IMR-90 (cell line): ENCODE results near the gene RP2. TPM values are rescaled to one million over a fixed set of nuclear protein-coding genes. Genes with fewer than 3 reads are reported as not detected.

Experiments
- ATAC-seq: fragments of 200-7000 bp; cut with Tn5 transposase; 2 replicates; pipeline ENCODE4 v1.9.1; 2020; ENCODE audit warnings: low read depth, mild to moderate bottlenecking, moderate library complexity
- BruUV-seq: library from RNA; stranded (reverse); fragments of 400-500 nt; replicated peaks from 2 replicates; lab custom pipeline; 2021; lab: Mats Ljungman, UMichigan
- CTCF ChIA-PET: fragments of 300-600 bp; formaldehyde crosslinking; extraction: SDS; loops from one replicate; lab custom pipeline; 2021; ENCODE audit warnings: antibody characterized with exemption; lab: Yijun Ruan, JAX
- POLR2A ChIA-PET: fragments of 300-600 bp; sonication (Branson Sonifier 250); formaldehyde crosslinking; loops from one replicate; lab custom pipeline; 2022; ENCODE audit warnings: antibody characterized with exemption; ENCODE audit not compliant: unreplicated experiment; lab: Charles Lee
- DNase-seq: peaks from one replicate; pipeline ENCODE4 v3.0.0; 2013
- H2AFZ ChIP-seq: replicated peaks from 2 replicates; pipeline ENCODE3; 2013; ENCODE audit warnings: low read length, mild to moderate bottlenecking; ENCODE audit not compliant: poor library complexity
- H2AK5ac ChIP-seq: 2 replicates; pipeline ENCODE4 v1.6.1; 2013; ENCODE audit warnings: low read depth, low read length, inconsistent platforms
- H2AK9ac ChIP-seq: replicated peaks from 2 replicates; pipeline ENCODE3; 2013; ENCODE audit warnings: mild to moderate bottlenecking, low read depth, low read length, moderate library complexity; ENCODE audit not compliant: poor library complexity
- H2BK120ac ChIP-seq: 2 replicates; pipeline ENCODE4 v1.6.1; 2013; ENCODE audit warnings: low read depth, low read length, inconsistent platforms
- H2BK15ac ChIP-seq: 3 replicates; pipeline ENCODE4 v1.6.1; 2013; ENCODE audit warnings: low read depth, low read length, inconsistent platforms
- H2BK20ac ChIP-seq: 2 replicates; pipeline ENCODE4 v1.6.1; 2013; ENCODE audit warnings: low read depth, mild to moderate bottlenecking, inconsistent platforms, low read length, moderate library complexity
- H2BK5ac ChIP-seq: 2 replicates; pipeline ENCODE4 v1.6.1; 2013; ENCODE audit warnings: mild to moderate bottlenecking, low read depth, low read length, inconsistent platforms; ENCODE audit not compliant: poor library complexity, severe bottlenecking
- H3K14ac ChIP-seq: replicated peaks from 2 replicates; pipeline ENCODE4 v1.6.1; 2013; ENCODE audit warnings: low read depth, low read length, inconsistent platforms
- H3K18ac ChIP-seq: 2 replicates; pipeline ENCODE4 v1.6.1; 2013; ENCODE audit warnings: low read depth, low read length, control low read depth
- H3K23ac ChIP-seq: 2 replicates; pipeline ENCODE4 v1.6.1; 2013; ENCODE audit warnings: low read depth, low read length, inconsistent platforms
- H3K27ac ChIP-seq: 2 replicates; pipeline ENCODE4 v1.5.1; 2013; ENCODE audit warnings: mild to moderate bottlenecking, control low read depth, low read length; ENCODE audit not compliant: insufficient read depth
- H3K27me3 ChIP-seq: 2 replicates; pipeline ENCODE4 v1.6.1; 2013; ENCODE audit warnings: low read length; ENCODE audit not compliant: control insufficient read depth, insufficient read depth
- H3K36me3 ChIP-seq: 2 replicates; pipeline ENCODE4 v1.6.1; 2013; ENCODE audit warnings: low read length, mixed read lengths; ENCODE audit not compliant: control insufficient read depth, insufficient read depth
- H3K4ac ChIP-seq: 2 replicates; pipeline ENCODE4 v1.6.1; 2013; ENCODE audit warnings: low read depth, low read length, inconsistent platforms
- H3K4me1 ChIP-seq: 2 replicates; pipeline ENCODE4 v1.6.1; 2013; ENCODE audit warnings: low read length, mixed read lengths; ENCODE audit not compliant: control insufficient read depth, insufficient read depth
- H3K4me2 ChIP-seq: 2 replicates; pipeline ENCODE4 v1.6.1; 2013; ENCODE audit warnings: low read depth, mild to moderate bottlenecking, control low read depth, low read length, moderate library complexity
- H3K4me3 ChIP-seq: 2 replicates; pipeline ENCODE4 v1.5.1; 2013; ENCODE audit warnings: low read depth, mild to moderate bottlenecking, control low read depth, low read length, moderate library complexity; ENCODE audit not compliant: insufficient read depth
- H3K56ac ChIP-seq: 2 replicates; pipeline ENCODE4 v1.6.1; 2013; ENCODE audit warnings: low read length, inconsistent platforms; ENCODE audit not compliant: insufficient read depth; ENCODE audit errors: extremely low read depth
- H3K79me1 ChIP-seq, 2 experiments: 2 replicates each; pipeline ENCODE4 v1.6.1; 2013; ENCODE audit warnings: low read length in 2 of 2, inconsistent platforms in 1 of 2, low read depth in 1 of 2
- H3K9ac ChIP-seq: 2 replicates; pipeline ENCODE4 v1.6.1; 2013; ENCODE audit warnings: low read depth, low read length, control low read depth
- H3K9me1 ChIP-seq: 2 replicates; pipeline ENCODE4 v1.6.1; 2013; ENCODE audit warnings: low read length, inconsistent platforms; ENCODE audit not compliant: insufficient read depth
- H3K9me3 ChIP-seq: 2 replicates; pipeline ENCODE4 v1.6.1; 2013; ENCODE audit warnings: low read length; ENCODE audit not compliant: control insufficient read depth, insufficient read depth
- H4K20me1 ChIP-seq: 2 replicates; pipeline ENCODE4 v1.6.1; 2013; ENCODE audit warnings: low read length, inconsistent platforms; ENCODE audit not compliant: insufficient read depth
- H4K5ac ChIP-seq: 2 replicates; pipeline ENCODE4 v1.6.1; 2013; ENCODE audit warnings: mild to moderate bottlenecking, low read depth, low read length, control low read depth
- H4K8ac ChIP-seq, 2 experiments: 2 replicates each; pipeline ENCODE4 v1.6.1; 2013; ENCODE audit warnings: low read depth in 2 of 2, low read length in 2 of 2, control low read depth in 1 of 2, inconsistent platforms in 1 of 2
- H4K91ac ChIP-seq: 2 replicates; pipeline ENCODE4 v1.6.1; 2013; ENCODE audit warnings: low read depth, low read length, inconsistent platforms; ENCODE audit not compliant: insufficient read depth
- BHLHE40 ChIP-seq: fragments of 150-350 bp; IDR thresholded peaks from 2 replicates; pipeline ENCODE4 v1.6.1; 2016; ENCODE audit warnings: mild to moderate bottlenecking, low read depth, low read length
- CHD1 ChIP-seq: IDR thresholded peaks from 2 replicates; pipeline ENCODE4 v1.6.1; 2012; ENCODE audit warnings: low read depth, low read length, improper control_type of control experiment
- FOS ChIP-seq: fragments of 150-350 bp; IDR thresholded peaks from 2 replicates; pipeline ENCODE4 v1.6.1; 2016; ENCODE audit warnings: low read depth, low read length
- MXI1 ChIP-seq: IDR thresholded peaks from 2 replicates; pipeline ENCODE4 v1.6.1; 2012; ENCODE audit warnings: low read depth, mild to moderate bottlenecking, low read length, moderate library complexity, borderline replicate concordance
- NFE2L2 ChIP-seq: fragments of 150-350 bp; IDR thresholded peaks from 2 replicates; pipeline ENCODE4 v1.6.1; 2016; ENCODE audit warnings: low read depth, mild to moderate bottlenecking, low read length
- RAD21 ChIP-seq: IDR thresholded peaks from 2 replicates; pipeline ENCODE4 v1.6.1; 2012; ENCODE audit warnings: low read length, improper control_type of control experiment
- RFX5 ChIP-seq: IDR thresholded peaks from 2 replicates; pipeline ENCODE4 v1.8.0; 2012; ENCODE audit warnings: low read depth, mild to moderate bottlenecking, low read length, moderate library complexity
- WGBS, 2 experiments: methylation state at CpG; one replicate each; pipeline versions ENCODE4 v1.1.5 to v1.1.7; 2013; ENCODE audit warnings: missing lambda C conversion rate in 2 of 2; ENCODE audit not compliant: insufficient read length in 1 of 2; ENCODE audit errors: extremely low coverage in 2 of 2; 5-methylcytosine and 5-hydroxymethylcytosine counted together
- dilution Hi-C: fragments of 300-500 bp; cut with HindIII; formaldehyde crosslinking; loops from one replicate; pipeline ENCODE4 v1.14.3; 2018; ENCODE audit warnings: low sequenced_read_pairs; ENCODE audit not compliant: unreplicated experiment
- in situ Hi-C: fragments of 300-500 bp; cut with MboI; formaldehyde crosslinking; loops from 3 replicates; pipeline ENCODE4 v1.14.3; 2019; ENCODE audit warnings: low sequenced_read_pairs, inconsistent platforms, mixed read lengths
- intact Hi-C: fragments of 100-400 bp; cut with micrococcal nuclease; formaldehyde crosslinking; loops from 2 replicates; pipeline ENCODE4 v1.10.0; 2022
- polyA plus RNA-seq, 3 experiments: library from polyadenylated mRNA; depleted of rRNA; stranded (reverse); fragments of >200 nt; gene quantifications; 2 replicates each; pipeline ENCODE4 v1.2.3, GENCODE V29; 2012; ENCODE audit warnings: low replicate concordance in 1 of 3
- total RNA-seq: library from RNA; depleted of rRNA; stranded (reverse); fragments of >200 nt; gene quantifications from 2 replicates; pipeline ENCODE4 v1.2.3, GENCODE V29; 2012
- TF ChIP-seq, protein P1 (sequence below): fragments of 150-350 bp; IDR thresholded peaks from 2 replicates; pipeline ENCODE4 v1.6.1; 2016; ENCODE audit warnings: low read depth, mild to moderate bottlenecking, low read length, moderate library complexity, borderline replicate concordance

RP2 gene
- total and polyA plus RNA-seq, 2 of the 4 experiments (the other 2 are of a cell fraction), result 6.8 to 17.0 TPM

DNA sequence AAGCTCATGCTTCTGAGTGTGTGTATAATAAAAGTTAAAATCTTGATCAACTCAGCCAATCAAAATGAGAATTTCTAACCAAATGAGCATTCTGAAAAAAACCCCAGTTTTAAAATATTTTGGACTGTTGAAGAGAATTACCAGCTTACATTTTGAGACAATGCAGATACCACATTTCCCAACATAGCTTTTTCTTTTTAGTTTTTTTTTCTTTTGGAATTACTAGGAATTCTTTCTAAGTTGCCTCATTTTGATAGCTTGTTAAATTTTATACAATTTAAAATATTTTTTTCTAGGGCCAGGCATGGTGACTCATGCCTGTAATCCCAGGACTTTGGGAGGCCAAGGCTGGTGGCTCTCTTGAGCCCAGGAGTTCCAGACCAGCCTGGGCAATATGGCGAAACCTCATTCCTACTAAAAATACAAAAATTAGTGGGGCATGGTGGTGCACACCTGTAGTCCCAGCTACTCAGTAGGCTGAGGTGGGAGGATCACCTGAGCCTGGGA lies 2.2 kb downstream of the RP2 start:
- no peaks in the 10 kb centered on the region for H3K9me1 ChIP-seq
- no peak overlapping the region; the same call in 1 of the 2 replicates for H3K56ac ChIP-seq
- no TSS peak for BruUV-seq
- no peak overlapping the region for H2AK9ac ChIP-seq
- peak overlapping the region; percentile 17; the same call in 1 of the 2 replicates for H3K4me3 ChIP-seq
- H2BK15ac ChIP-seq, result no peak overlapping the region
- intact Hi-C loops (loop anchor here (5.0 kb wide), 1 partner anchor 138 kb away; no protein-coding TSS in a partner anchor), dilution Hi-C loops (no loop called here), in situ Hi-C loops (no loop called here)
- H4K5ac ChIP-seq, result no peak overlapping the region
- no peaks in the 10 kb centered on the region for H3K27me3 ChIP-seq
- TF ChIP-seq, protein P1, sequence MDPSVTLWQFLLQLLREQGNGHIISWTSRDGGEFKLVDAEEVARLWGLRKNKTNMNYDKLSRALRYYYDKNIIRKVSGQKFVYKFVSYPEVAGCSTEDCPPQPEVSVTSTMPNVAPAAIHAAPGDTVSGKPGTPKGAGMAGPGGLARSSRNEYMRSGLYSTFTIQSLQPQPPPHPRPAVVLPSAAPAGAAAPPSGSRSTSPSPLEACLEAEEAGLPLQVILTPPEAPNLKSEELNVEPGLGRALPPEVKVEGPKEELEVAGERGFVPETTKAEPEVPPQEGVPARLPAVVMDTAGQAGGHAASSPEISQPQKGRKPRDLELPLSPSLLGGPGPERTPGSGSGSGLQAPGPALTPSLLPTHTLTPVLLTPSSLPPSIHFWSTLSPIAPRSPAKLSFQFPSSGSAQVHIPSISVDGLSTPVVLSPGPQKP, result no peak
- no peak for TF ChIP-seq CHD1
- no peak for TF ChIP-seq RFX5
- TF ChIP-seq BHLHE40, result no peak
- no peak; the same call in 1 of the 2 replicates for TF ChIP-seq FOS
- no peak for TF ChIP-seq RAD21
- TF ChIP-seq NFE2L2, result no peak
- no peak for TF ChIP-seq MXI1
- peaks cover 0 to 4% of the 10 kb centered on the region in 2 experiments; a peak in 1 of 4 replicates for H3K79me1 ChIP-seq
- H2BK120ac ChIP-seq, result no peak overlapping the region
- no CpG with 5 or more reads among the region's 1 CpG for WGBS, 2 experiments
- peak overlapping the region; percentile 73; the same call in 1 of the 2 replicates for H3K27ac ChIP-seq
- H3K4ac ChIP-seq, result no peak overlapping the region
- peak overlapping the region; percentile 73 for H3K4me2 ChIP-seq
- H3K14ac ChIP-seq, result no peak overlapping the region
- no peak overlapping the region for H3K23ac ChIP-seq
- ChIA-PET POLR2A (no interaction called here), CTCF (interaction anchor here (0.6 kb wide), 1 partner anchor 141 kb away, joined by 3 read pairs; no protein-coding TSS in a partner anchor)
- H2BK5ac ChIP-seq, result peak overlapping the region; percentile 74
- no peak overlapping the region for H4K8ac ChIP-seq
- peak; percentile 22 for DNase-seq
- peaks cover 23% of the 10 kb centered on the region for H4K20me1 ChIP-seq
- H4K91ac ChIP-seq, result no peak overlapping the region
- ATAC-seq, result no peak
- no peaks in the 10 kb centered on the region for H3K9me3 ChIP-seq
- H3K36me3 ChIP-seq, result no peaks in the 10 kb centered on the region
- H3K4me1 ChIP-seq, result 0 out of 2 replicates have a peak, but pooled peaks cover 2% of the 10 kb centered on the region
- H2AK5ac ChIP-seq, result no peak overlapping the region
- no peak overlapping the region for H3K18ac ChIP-seq
- no peak overlapping the region for H2BK20ac ChIP-seq
- no peak overlapping the region for H2AFZ ChIP-seq
- H3K9ac ChIP-seq, result no peak overlapping the region
